NCI-H1048 (cell line): Measurements from ENCODE around the gene SNRK.

Experiments
- DNase-seq: peaks from one replicate; lab custom pipeline; 2025; lab: John Stamatoyannopoulos, UW

Gene SNRK

GRCh38 chr3:43273416-43273815 lies 12.9 kb upstream of the SNRK start:
- DNase-seq, result no peak

GRCh38 chr3:43279082-43279481 lies 7.3 kb upstream of the SNRK start:
- DNase-seq, result no peak

GRCh38 chr3:43279532-43279931 lies 6.8 kb upstream of the SNRK start:
- no peak for DNase-seq

GRCh38 chr3:43281020-43281419 lies 5.3 kb upstream of the SNRK start:
- no peak for DNase-seq

- DNase-seq, result no peak
These were observed 2.2 kb upstream of the SNRK start for GRCh38 chr3:43284171-43284570.

- no peak for DNase-seq
These were observed 696 bp upstream of the SNRK start for GRCh38 chr3:43285644-43286043.

GRCh38 chr3:43286841-43287499 lies 630 bp downstream of the SNRK start:
- DNase-seq, result no peak

GRCh38 chr3:43287500-43287873 lies 1.1 kb downstream of the SNRK start:
- DNase-seq, result no peak

- no peak for DNase-seq
These were observed 2.0 kb downstream of the SNRK start for GRCh38 chr3:43288366-43288765.

GRCh38 chr3:43288850-43289249 lies 2.5 kb downstream of the SNRK start:
- no peak for DNase-seq

- DNase-seq, result no peak
These were observed 3.1 kb downstream of the SNRK start for GRCh38 chr3:43289401-43289800.

- DNase-seq, result no peak
These were observed 3.6 kb downstream of the SNRK start for GRCh38 chr3:43289841-43290470.

- no peak for DNase-seq
These were observed 4.6 kb downstream of the SNRK start for GRCh38 chr3:43290956-43291355.

GRCh38 chr3:43291546-43291945 lies 5.2 kb downstream of the SNRK start:
- no peak for DNase-seq

- no peak for DNase-seq
These were observed 8.6 kb downstream of the SNRK start for GRCh38 chr3:43294975-43295374.

- DNase-seq, result no peak
These were observed 10.2 kb downstream of the SNRK start for GRCh38 chr3:43296565-43296964.

GRCh38 chr3:43298292-43298691 lies 12.0 kb downstream of the SNRK start:
- DNase-seq, result no peak

GRCh38 chr3:43298761-43299160 lies 12.4 kb downstream of the SNRK start:
- DNase-seq, result no peak

- no peak for DNase-seq
These were observed 16.0 kb downstream of the SNRK start for GRCh38 chr3:43302116-43302880.

GRCh38 chr3:43304126-43304525 lies 17.8 kb downstream of the SNRK start:
- DNase-seq, result no peak

- DNase-seq, result no peak
These were observed 20.9 kb downstream of the SNRK start for GRCh38 chr3:43307226-43307625.

GRCh38 chr3:43307649-43308048 lies 21.3 kb downstream of the SNRK start:
- DNase-seq, result no peak
